ENCODE results near the gene DDX10.
"Not testable (repeated sequence)": the region's sequence is repeated elsewhere in the genome, so short reads cannot be mapped to it uniquely, and the experiment has no call there.

DDX10 gene

GRCh38 chr11:108733479-108734116 is 68.7 kb downstream of the DDX10 start:
- no peak overlapping the region for H3K9ac ChIP-seq (ENCODE audit: low read depth in 1 of 2, low read length in 2 of 2)
- H3K27ac ChIP-seq (ENCODE audit: low read depth, low read length) = no peak overlapping the region
- H3K4me1 ChIP-seq (ENCODE audit: control insufficient read depth in 1 of 2, insufficient read depth in 2 of 2, low read length in 2 of 2) = peaks cover 0 to 7% of the 10 kb centered on the region in 2 donors

DNA sequence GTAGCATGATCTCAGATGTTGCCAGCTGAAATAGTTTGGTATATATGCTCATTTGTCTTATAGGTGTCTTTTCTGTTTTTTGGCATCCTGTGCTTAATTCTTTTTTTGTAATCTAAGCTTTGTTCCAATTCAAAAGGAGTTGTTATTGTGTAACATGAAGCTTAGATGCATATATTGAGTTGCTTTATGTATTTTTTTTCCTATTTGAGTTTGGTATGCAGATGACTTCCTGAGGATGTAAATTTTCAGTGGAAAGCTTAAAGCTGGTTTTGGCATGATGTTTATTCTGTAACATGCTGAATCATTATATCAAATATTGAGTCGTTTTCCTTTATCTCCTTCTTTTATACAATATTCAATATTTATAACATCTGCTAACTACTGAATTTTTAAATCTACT is 69.4 kb downstream of the DDX10 start:
- H3K27me3 ChIP-seq (ENCODE audit: control insufficient read depth in 1 of 2, insufficient read depth in 2 of 2, low read length in 2 of 2) = no peaks in the 10 kb centered on the region
- H3K36me3 ChIP-seq (ENCODE audit: control insufficient read depth in 1 of 2, insufficient read depth in 2 of 2, low read length in 2 of 2) = peaks cover 3 to 5% of the 10 kb centered on the region in 2 donors

More at GRCh38 chr11:108733479-108734116, 68.7 kb downstream of the DDX10 start:
- Histone ChIP-seq H3K27me3 (ENCODE audit: control insufficient read depth in 1 of 2, insufficient read depth in 2 of 2, low read length in 2 of 2) (no peaks in the 10 kb centered on the region), H3K36me3 (ENCODE audit: control insufficient read depth in 1 of 2, insufficient read depth in 2 of 2, low read length in 2 of 2) (peaks cover 3 to 5% of the 10 kb centered on the region in 2 donors), H3K4me3 (ENCODE audit: low read depth in 1 of 2, low read length in 2 of 2) (no peak overlapping the region), H3K9me3 (ENCODE audit: control insufficient read depth in 1 of 2, low read length in 2 of 2) (no peaks in the 10 kb centered on the region)

GRCh38 chr11:108734956-108735559 is 70.2 kb downstream of the DDX10 start:
- Histone ChIP-seq H3K9me3 (ENCODE audit: control insufficient read depth in 1 of 2, low read length in 2 of 2) (peaks cover 2% of the 10 kb centered on the region in 2 donors), H3K9ac (ENCODE audit: low read depth in 1 of 2, low read length in 2 of 2) (no peak overlapping the region), H3K4me1 (ENCODE audit: control insufficient read depth in 1 of 2, insufficient read depth in 2 of 2, low read length in 2 of 2) (peaks cover 0 to 7% of the 10 kb centered on the region in 2 donors), H3K27me3 (ENCODE audit: control insufficient read depth in 1 of 2, insufficient read depth in 2 of 2, low read length in 2 of 2) (no peaks in the 10 kb centered on the region), H3K4me3 (ENCODE audit: low read depth in 1 of 2, low read length in 2 of 2) (no peak overlapping the region), H3K27ac (ENCODE audit: low read depth, low read length) (no peak overlapping the region), H3K36me3 (ENCODE audit: control insufficient read depth in 1 of 2, insufficient read depth in 2 of 2, low read length in 2 of 2) (peaks cover 3 to 5% of the 10 kb centered on the region in 2 donors)

More for the DNA sequence above, 69.4 kb downstream of the DDX10 start:
- Histone ChIP-seq H3K4me3 (ENCODE audit: low read depth in 1 of 2, low read length in 2 of 2) (no peak overlapping the region), H3K4me1 (ENCODE audit: control insufficient read depth in 1 of 2, insufficient read depth in 2 of 2, low read length in 2 of 2) (peaks cover 0 to 7% of the 10 kb centered on the region in 2 donors), H3K27ac (ENCODE audit: low read depth, low read length) (no peak overlapping the region), H3K9me3 (ENCODE audit: control insufficient read depth in 1 of 2, low read length in 2 of 2) (no peaks in the 10 kb centered on the region), H3K9ac (ENCODE audit: low read depth in 1 of 2, low read length in 2 of 2) (no peak overlapping the region)

- H3K27me3 ChIP-seq (ENCODE audit: control insufficient read depth in 1 of 2, insufficient read depth in 2 of 2, low read length in 2 of 2); H3K36me3 ChIP-seq (ENCODE audit: control insufficient read depth in 1 of 2, insufficient read depth in 2 of 2, low read length in 2 of 2); H3K4me3 ChIP-seq (ENCODE audit: low read depth in 1 of 2, low read length in 2 of 2); H3K27ac ChIP-seq (ENCODE audit: low read depth, low read length); H3K4me1 ChIP-seq (ENCODE audit: control insufficient read depth in 1 of 2, insufficient read depth in 2 of 2, low read length in 2 of 2); H3K9ac ChIP-seq (ENCODE audit: low read depth in 1 of 2, low read length in 2 of 2): not testable (repeated sequence)
- H3K9me3 ChIP-seq (ENCODE audit: control insufficient read depth in 1 of 2, low read length in 2 of 2) = peaks cover 6 to 19% of the 10 kb centered on the region in 2 donors
These were observed 75.3 kb downstream of the DDX10 start for GRCh38 chr11:108740132-108740531.

DNA sequence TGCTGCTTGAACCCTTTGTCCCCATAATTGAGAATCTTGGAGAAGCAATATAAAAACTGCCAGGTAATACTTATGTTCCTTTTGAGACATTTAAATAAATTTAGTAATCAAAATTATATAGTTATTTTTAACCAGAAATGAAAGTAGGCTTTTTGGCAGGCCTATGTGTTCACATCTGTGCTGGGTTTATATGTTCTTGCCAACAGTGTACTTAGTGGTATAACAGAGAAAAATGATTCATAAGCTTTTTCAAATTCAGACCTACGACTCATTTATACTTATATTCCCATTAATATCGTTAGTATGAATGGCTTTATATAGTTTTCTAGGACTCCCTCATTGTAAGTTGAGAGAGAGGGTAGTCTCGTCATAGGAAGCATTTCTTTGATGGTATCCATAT is 79.0 kb downstream of the DDX10 start:
- H3K27ac ChIP-seq (ENCODE audit: low read depth, low read length) = no peak overlapping the region
- no peaks in the 10 kb centered on the region for H3K4me1 ChIP-seq (ENCODE audit: control insufficient read depth in 1 of 2, insufficient read depth in 2 of 2, low read length in 2 of 2)

DNA sequence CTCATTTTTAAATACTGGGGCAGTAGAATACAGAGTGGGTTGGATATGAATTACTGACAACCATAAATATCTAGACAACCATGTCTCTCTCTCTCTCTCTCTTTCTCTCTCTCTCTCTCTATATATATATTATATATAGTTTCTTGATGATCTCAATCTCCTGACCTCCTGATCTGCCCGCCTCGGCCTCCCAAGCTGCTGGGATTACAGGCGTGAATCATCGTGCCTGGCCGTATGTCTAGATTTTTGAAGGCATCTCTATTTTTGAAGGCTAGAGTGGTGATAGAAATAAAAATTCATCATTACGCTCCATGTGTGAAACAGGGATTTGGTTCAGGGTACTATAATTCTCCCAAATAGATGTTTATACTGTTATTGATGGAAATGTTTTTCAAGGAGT is 84.1 kb downstream of the DDX10 start:
- no peak overlapping the region for H3K4me3 ChIP-seq (ENCODE audit: low read depth in 1 of 2, low read length in 2 of 2)
- no peaks in the 10 kb centered on the region for H3K9me3 ChIP-seq (ENCODE audit: control insufficient read depth in 1 of 2, low read length in 2 of 2)
- H3K27ac ChIP-seq (ENCODE audit: low read depth, low read length) = no peak overlapping the region

More for the DNA sequence above, 79.0 kb downstream of the DDX10 start:
- Histone ChIP-seq H3K4me3 (ENCODE audit: low read depth in 1 of 2, low read length in 2 of 2) (no peak overlapping the region), H3K9ac (ENCODE audit: low read depth in 1 of 2, low read length in 2 of 2) (no peak overlapping the region), H3K36me3 (ENCODE audit: control insufficient read depth in 1 of 2, insufficient read depth in 2 of 2, low read length in 2 of 2) (no peaks in the 10 kb centered on the region), H3K9me3 (ENCODE audit: control insufficient read depth in 1 of 2, low read length in 2 of 2) (peaks cover 6 to 19% of the 10 kb centered on the region in 2 donors), H3K27me3 (ENCODE audit: control insufficient read depth in 1 of 2, insufficient read depth in 2 of 2, low read length in 2 of 2) (no peaks in the 10 kb centered on the region)

DNA sequence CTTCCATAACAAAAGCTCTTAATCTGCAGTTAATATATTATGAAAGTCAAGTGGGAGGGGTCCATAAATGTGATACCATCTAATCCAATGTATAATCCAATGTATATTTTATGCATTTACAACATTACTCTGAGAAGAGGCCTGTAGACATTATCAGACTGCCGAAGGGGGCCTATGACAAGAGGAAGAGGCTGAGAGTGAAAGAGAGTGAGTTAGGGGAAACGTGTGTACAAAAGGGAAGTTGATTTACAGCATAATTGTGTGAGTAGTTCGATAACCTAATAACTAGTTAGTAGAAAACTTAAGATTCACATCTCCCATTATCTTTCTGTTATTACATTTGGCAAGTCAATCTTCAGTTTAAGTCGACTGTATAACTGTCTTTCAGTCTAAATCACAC is 86.6 kb downstream of the DDX10 start:
- Histone ChIP-seq H3K4me3 (ENCODE audit: low read depth in 1 of 2, low read length in 2 of 2) (no peak overlapping the region), H3K9me3 (ENCODE audit: control insufficient read depth in 1 of 2, low read length in 2 of 2) (no peaks in the 10 kb centered on the region), H3K27me3 (ENCODE audit: control insufficient read depth in 1 of 2, insufficient read depth in 2 of 2, low read length in 2 of 2) (no peaks in the 10 kb centered on the region), H3K27ac (ENCODE audit: low read depth, low read length) (no peak overlapping the region), H3K4me1 (ENCODE audit: control insufficient read depth in 1 of 2, insufficient read depth in 2 of 2, low read length in 2 of 2) (no peaks in the 10 kb centered on the region), H3K36me3 (ENCODE audit: control insufficient read depth in 1 of 2, insufficient read depth in 2 of 2, low read length in 2 of 2) (no peaks in the 10 kb centered on the region), H3K9ac (ENCODE audit: low read depth in 1 of 2, low read length in 2 of 2) (no peak overlapping the region)

More for the DNA sequence above, 84.1 kb downstream of the DDX10 start:
- no peak overlapping the region for H3K9ac ChIP-seq (ENCODE audit: low read depth in 1 of 2, low read length in 2 of 2)
- no peaks in the 10 kb centered on the region for H3K36me3 ChIP-seq (ENCODE audit: control insufficient read depth in 1 of 2, insufficient read depth in 2 of 2, low read length in 2 of 2)
- no peaks in the 10 kb centered on the region for H3K27me3 ChIP-seq (ENCODE audit: control insufficient read depth in 1 of 2, insufficient read depth in 2 of 2, low read length in 2 of 2)
- H3K4me1 ChIP-seq (ENCODE audit: control insufficient read depth in 1 of 2, insufficient read depth in 2 of 2, low read length in 2 of 2) = no peaks in the 10 kb centered on the region

- Histone ChIP-seq H3K4me3 (ENCODE audit: low read depth in 1 of 2, low read length in 2 of 2) (no peak overlapping the region), H3K4me1 (ENCODE audit: control insufficient read depth in 1 of 2, insufficient read depth in 2 of 2, low read length in 2 of 2) (no peaks in the 10 kb centered on the region), H3K36me3 (ENCODE audit: control insufficient read depth in 1 of 2, insufficient read depth in 2 of 2, low read length in 2 of 2) (no peaks in the 10 kb centered on the region), H3K27ac (ENCODE audit: low read depth, low read length) (no peak overlapping the region), H3K9ac (ENCODE audit: low read depth in 1 of 2, low read length in 2 of 2) (no peak overlapping the region), H3K27me3 (ENCODE audit: control insufficient read depth in 1 of 2, insufficient read depth in 2 of 2, low read length in 2 of 2) (no peaks in the 10 kb centered on the region), H3K9me3 (ENCODE audit: control insufficient read depth in 1 of 2, low read length in 2 of 2) (no peaks in the 10 kb centered on the region)
These were observed 87.5 kb downstream of the DDX10 start for GRCh38 chr11:108752297-108752751.

- Histone ChIP-seq H3K27ac (ENCODE audit: low read depth, low read length) (no peak overlapping the region), H3K4me3 (ENCODE audit: low read depth in 1 of 2, low read length in 2 of 2) (no peak overlapping the region), H3K9ac (ENCODE audit: low read depth in 1 of 2, low read length in 2 of 2) (no peak overlapping the region), H3K36me3 (ENCODE audit: control insufficient read depth in 1 of 2, insufficient read depth in 2 of 2, low read length in 2 of 2) (no peaks in the 10 kb centered on the region), H3K9me3 (ENCODE audit: control insufficient read depth in 1 of 2, low read length in 2 of 2) (no peaks in the 10 kb centered on the region), H3K4me1 (ENCODE audit: control insufficient read depth in 1 of 2, insufficient read depth in 2 of 2, low read length in 2 of 2) (no peaks in the 10 kb centered on the region), H3K27me3 (ENCODE audit: control insufficient read depth in 1 of 2, insufficient read depth in 2 of 2, low read length in 2 of 2) (no peaks in the 10 kb centered on the region)
These were observed 90.2 kb downstream of the DDX10 start for GRCh38 chr11:108754901-108755625.

- Histone ChIP-seq H3K27ac (ENCODE audit: low read depth, low read length) (no peak overlapping the region), H3K9ac (ENCODE audit: low read depth in 1 of 2, low read length in 2 of 2) (no peak overlapping the region), H3K4me1 (ENCODE audit: control insufficient read depth in 1 of 2, insufficient read depth in 2 of 2, low read length in 2 of 2) (no peaks in the 10 kb centered on the region), H3K36me3 (ENCODE audit: control insufficient read depth in 1 of 2, insufficient read depth in 2 of 2, low read length in 2 of 2) (no peaks in the 10 kb centered on the region), H3K9me3 (ENCODE audit: control insufficient read depth in 1 of 2, low read length in 2 of 2) (no peaks in the 10 kb centered on the region), H3K4me3 (ENCODE audit: low read depth in 1 of 2, low read length in 2 of 2) (no peak overlapping the region), H3K27me3 (ENCODE audit: control insufficient read depth in 1 of 2, insufficient read depth in 2 of 2, low read length in 2 of 2) (no peaks in the 10 kb centered on the region)
These were observed 92.8 kb downstream of the DDX10 start for GRCh38 chr11:108757630-108758029.

Measured in duodenal mucosa (tissue), 2 donors.